GM19452 (cell line): ENCODE measurements around the gene CDH13.

Source experiments
- ATAC-seq: cut with Tn5 transposase; IDR thresholded peaks from one replicate; pipeline ENCODE4 v1.9.1; 2021; ENCODE audit not compliant: unreplicated experiment

CDH13 gene

GRCh38 chr16:83458612-83459011 lies 831.8 kb downstream of the CDH13 start:
- ATAC-seq: peak; percentile 86

GRCh38 chr16:83464991-83465390 lies 838.2 kb downstream of the CDH13 start:
- ATAC-seq: no peak

GRCh38 chr16:83470416-83470815 lies 843.6 kb downstream of the CDH13 start:
- no peak for ATAC-seq

- no peak for ATAC-seq
Measured at GRCh38 chr16:83472776-83473501, 846.2 kb downstream of the CDH13 start.

- ATAC-seq: no peak
Measured at GRCh38 chr16:83473926-83474650, 847.3 kb downstream of the CDH13 start.

- no peak for ATAC-seq
Measured at GRCh38 chr16:83475108-83475507, 848.3 kb downstream of the CDH13 start.

- no peak for ATAC-seq
Measured at GRCh38 chr16:83481589-83481988, 854.8 kb downstream of the CDH13 start.

GRCh38 chr16:83482545-83483162 lies 855.9 kb downstream of the CDH13 start:
- no peak for ATAC-seq

- no peak for ATAC-seq
Measured at GRCh38 chr16:83490073-83490472, 863.3 kb downstream of the CDH13 start.

GRCh38 chr16:83494459-83494858 lies 867.7 kb downstream of the CDH13 start:
- no peak for ATAC-seq

GRCh38 chr16:83501481-83501880 lies 874.7 kb downstream of the CDH13 start:
- ATAC-seq: no peak

- no peak for ATAC-seq
Measured at GRCh38 chr16:83508295-83508694, 881.5 kb downstream of the CDH13 start.

- ATAC-seq: no peak
Measured at GRCh38 chr16:83509316-83509715, 882.5 kb downstream of the CDH13 start.

GRCh38 chr16:83510906-83511305 lies 884.1 kb downstream of the CDH13 start:
- ATAC-seq: no peak

GRCh38 chr16:83513008-83513755 lies 886.4 kb downstream of the CDH13 start:
- no peak for ATAC-seq

- no peak for ATAC-seq
Measured at GRCh38 chr16:83515395-83515794, 888.6 kb downstream of the CDH13 start.

GRCh38 chr16:83516931-83517330 lies 890.2 kb downstream of the CDH13 start:
- no peak for ATAC-seq

- ATAC-seq: no peak
Measured at GRCh38 chr16:83517398-83517797, 890.6 kb downstream of the CDH13 start.

- no peak for ATAC-seq
Measured at GRCh38 chr16:83520596-83520995, 893.8 kb downstream of the CDH13 start.

- no peak for ATAC-seq
Measured at GRCh38 chr16:83530293-83530692, 903.5 kb downstream of the CDH13 start.

GRCh38 chr16:83532634-83533033 lies 905.9 kb downstream of the CDH13 start:
- ATAC-seq: no peak
